DND-41 (cell line): ENCODE measurements around the gene NAXD.

Experiments used
- CTCF ChIP-seq: IDR thresholded peaks from 2 replicates; pipeline ENCODE4 v1.5.1; 2012; ENCODE audit warnings: borderline replicate concordance, low read length, moderate library complexity, mild to moderate bottlenecking; ENCODE audit not compliant: poor library complexity, severe bottlenecking; ENCODE audit errors: extremely low read depth
- EZH2 ChIP-seq: IDR thresholded peaks from 3 replicates; pipeline ENCODE4 v1.6.1; 2012; ENCODE audit warnings: borderline replicate concordance, low read depth, mild to moderate bottlenecking, moderate library complexity, low read length, inconsistent platforms; ENCODE audit not compliant: severe bottlenecking

DNA sequence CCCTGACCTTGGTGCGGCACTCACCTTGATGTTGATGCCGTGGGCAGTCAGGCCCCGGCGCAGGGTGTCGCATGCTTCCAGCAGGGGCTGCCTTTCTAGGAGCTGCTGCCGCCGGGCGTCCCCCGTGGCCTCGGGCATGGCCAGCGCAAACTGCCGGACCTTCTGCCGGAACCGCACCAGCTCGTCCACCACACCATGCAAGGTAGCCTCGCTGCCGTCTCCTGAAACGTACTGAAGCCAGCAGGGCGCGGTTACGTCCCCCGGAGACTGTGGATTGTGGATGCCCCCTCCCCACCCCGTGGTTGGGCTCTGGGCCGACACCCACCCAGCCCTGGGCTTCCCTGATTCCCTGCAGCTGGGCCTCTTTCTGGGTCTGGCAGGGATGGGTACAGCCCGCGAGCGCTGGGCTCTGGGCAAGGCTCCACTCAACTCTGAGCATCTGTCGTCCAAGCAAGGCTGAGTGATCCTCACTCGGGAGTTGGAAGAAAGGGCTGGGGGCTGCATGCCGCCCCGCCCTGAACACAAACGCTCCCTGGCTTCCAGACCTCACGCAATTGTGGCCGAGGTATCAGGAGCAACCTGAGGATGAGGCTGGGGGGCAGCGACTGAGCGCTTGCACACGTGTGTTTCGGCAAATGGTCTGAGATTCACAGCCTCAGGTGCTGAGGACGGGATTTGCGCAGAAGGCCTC lies 27.1 kb downstream of the NAXD start:
- TF ChIP-seq CTCF (no peak), EZH2 (no peak)
